HL-60 (cell line): ENCODE data around the gene CIB4.

Experiments
- CTCF ChIP-seq: IDR thresholded peaks from one replicate; pipeline ENCODE4 v1.5.1; 2011; ENCODE audit warnings: low read length, control low read depth, inconsistent platforms; ENCODE audit not compliant: insufficient read depth
- GABPA ChIP-seq: IDR thresholded peaks from 2 replicates; pipeline ENCODE4 v1.6.1; 2012; ENCODE audit warnings: low read depth
- POLR2AphosphoS5 ChIP-seq: IDR thresholded peaks from 2 replicates; pipeline ENCODE4 v1.6.1; 2012; ENCODE audit warnings: low read depth
- TF ChIP-seq, protein P1 (sequence below): IDR thresholded peaks from 2 replicates; pipeline ENCODE4 v1.6.1; 2012; ENCODE audit warnings: low read depth; ENCODE audit not compliant: insufficient replicate concordance

DNA sequence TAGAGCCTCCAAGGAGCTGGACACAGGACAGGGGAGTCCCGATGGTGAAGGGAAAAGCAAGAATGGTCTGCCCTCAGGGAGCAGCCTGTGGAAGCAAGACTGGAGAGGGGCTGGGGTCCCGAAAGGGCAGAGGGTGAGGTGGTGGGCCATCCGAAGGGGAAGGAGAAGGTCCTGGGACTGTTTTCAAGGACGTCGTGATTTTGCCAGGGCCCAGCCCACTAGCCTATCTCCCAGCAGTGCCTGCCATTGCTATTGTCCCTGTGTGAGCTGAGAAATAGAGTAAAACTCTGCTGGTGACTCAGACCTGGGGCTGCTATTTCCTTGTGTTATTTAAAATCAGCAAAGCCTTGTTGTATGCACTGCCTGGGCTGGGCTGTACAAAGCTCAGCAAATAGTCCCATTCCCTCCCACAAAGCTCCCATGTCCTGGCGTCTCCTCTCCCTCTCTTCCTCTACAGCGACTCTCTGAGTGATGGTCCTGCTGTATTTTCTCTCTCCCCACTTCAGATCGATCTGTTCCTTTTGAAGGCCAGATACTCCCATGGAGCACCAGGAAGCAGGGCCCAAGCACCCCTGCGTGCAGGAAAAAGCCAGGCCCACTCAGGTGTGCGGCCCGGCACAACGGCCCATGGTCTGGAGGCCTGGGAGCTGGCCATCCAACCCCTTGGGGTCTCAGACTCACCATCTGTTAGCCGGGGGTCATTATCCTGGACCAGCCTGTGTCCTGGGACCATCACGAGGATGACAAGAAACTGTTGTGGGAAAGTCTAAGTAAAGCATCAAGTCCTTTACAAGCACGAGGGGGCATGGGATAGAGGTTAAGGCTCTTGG is 98.3 kb downstream of the CIB4 start:
- TF ChIP-seq CTCF (no peak), POLR2AphosphoS5 (no peak), GABPA (no peak)
- TF ChIP-seq, protein P1, sequence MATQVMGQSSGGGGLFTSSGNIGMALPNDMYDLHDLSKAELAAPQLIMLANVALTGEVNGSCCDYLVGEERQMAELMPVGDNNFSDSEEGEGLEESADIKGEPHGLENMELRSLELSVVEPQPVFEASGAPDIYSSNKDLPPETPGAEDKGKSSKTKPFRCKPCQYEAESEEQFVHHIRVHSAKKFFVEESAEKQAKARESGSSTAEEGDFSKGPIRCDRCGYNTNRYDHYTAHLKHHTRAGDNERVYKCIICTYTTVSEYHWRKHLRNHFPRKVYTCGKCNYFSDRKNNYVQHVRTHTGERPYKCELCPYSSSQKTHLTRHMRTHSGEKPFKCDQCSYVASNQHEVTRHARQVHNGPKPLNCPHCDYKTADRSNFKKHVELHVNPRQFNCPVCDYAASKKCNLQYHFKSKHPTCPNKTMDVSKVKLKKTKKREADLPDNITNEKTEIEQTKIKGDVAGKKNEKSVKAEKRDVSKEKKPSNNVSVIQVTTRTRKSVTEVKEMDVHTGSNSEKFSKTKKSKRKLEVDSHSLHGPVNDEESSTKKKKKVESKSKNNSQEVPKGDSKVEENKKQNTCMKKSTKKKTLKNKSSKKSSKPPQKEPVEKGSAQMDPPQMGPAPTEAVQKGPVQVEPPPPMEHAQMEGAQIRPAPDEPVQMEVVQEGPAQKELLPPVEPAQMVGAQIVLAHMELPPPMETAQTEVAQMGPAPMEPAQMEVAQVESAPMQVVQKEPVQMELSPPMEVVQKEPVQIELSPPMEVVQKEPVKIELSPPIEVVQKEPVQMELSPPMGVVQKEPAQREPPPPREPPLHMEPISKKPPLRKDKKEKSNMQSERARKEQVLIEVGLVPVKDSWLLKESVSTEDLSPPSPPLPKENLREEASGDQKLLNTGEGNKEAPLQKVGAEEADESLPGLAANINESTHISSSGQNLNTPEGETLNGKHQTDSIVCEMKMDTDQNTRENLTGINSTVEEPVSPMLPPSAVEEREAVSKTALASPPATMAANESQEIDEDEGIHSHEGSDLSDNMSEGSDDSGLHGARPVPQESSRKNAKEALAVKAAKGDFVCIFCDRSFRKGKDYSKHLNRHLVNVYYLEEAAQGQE, result no peak
